RWPE2 (cell line): ENCODE measurements around the gene SMYD3.

Experiments used
- ATAC-seq: fragments of 200-7000 bp; cut with Tn5 transposase; 3 replicates; pipeline ENCODE4 v1.9.1; 2021; ENCODE audit warnings: low read depth
- DNase-seq: peaks from one replicate; pipeline ENCODE4 v3.0.0-alpha.2; 2020; ENCODE audit warnings: low spot score
- H3K27ac ChIP-seq: fragments of 450-650 bp; 2 replicates; pipeline ENCODE4 v1.5.1; 2017; ENCODE audit warnings: mild to moderate bottlenecking; ENCODE audit not compliant: poor library complexity, severe bottlenecking
- H3K27me3 ChIP-seq: fragments of 250-450 bp; sonication (Bioruptor Pico); 2 replicates; pipeline ENCODE4 v1.5.1; 2021; ENCODE audit warnings: mild to moderate bottlenecking, moderate library complexity; ENCODE audit not compliant: insufficient read depth, poor library complexity, severe bottlenecking
- H3K36me3 ChIP-seq: fragments of 250-450 bp; sonication (Bioruptor Pico); 2 replicates; pipeline ENCODE4 v1.5.1; 2020; ENCODE audit warnings: low read depth, mild to moderate bottlenecking, moderate library complexity
- H3K4me1 ChIP-seq: fragments of 250-450 bp; sonication (Bioruptor Pico); 2 replicates; pipeline ENCODE4 v1.5.1; 2021; ENCODE audit warnings: mild to moderate bottlenecking, moderate library complexity; ENCODE audit not compliant: insufficient read depth, poor library complexity, severe bottlenecking
- H3K4me3 ChIP-seq: fragments of 250-450 bp; sonication (Bioruptor Pico); 2 replicates; pipeline ENCODE4 v1.5.1; 2021; ENCODE audit warnings: mild to moderate bottlenecking, moderate library complexity; ENCODE audit not compliant: severe bottlenecking
- H3K9me3 ChIP-seq: fragments of 250-450 bp; sonication (Bioruptor Pico); 2 replicates; pipeline ENCODE4 v1.5.1; 2021; ENCODE audit warnings: mild to moderate bottlenecking, moderate library complexity; ENCODE audit not compliant: severe bottlenecking
- CTCF ChIP-seq: fragments of 450-650 bp; IDR thresholded peaks from one replicate; pipeline ENCODE4 v1.5.1; 2017; ENCODE audit warnings: mild to moderate bottlenecking, moderate library complexity; ENCODE audit not compliant: poor library complexity, severe bottlenecking

Gene SMYD3

GRCh38 chr1:246508897-246509688, 2.0 kb upstream of the SMYD3 start:
- no peaks in the 10 kb centered on the region for H3K4me1 ChIP-seq
- no peaks in the 10 kb centered on the region for H3K9me3 ChIP-seq
- no peaks in the 10 kb centered on the region for H3K36me3 ChIP-seq
- no peak overlapping the region for H3K4me3 ChIP-seq
- DNase-seq (no peak), ATAC-seq (no peak)
- H3K27ac ChIP-seq: no peak overlapping the region
- no peaks in the 10 kb centered on the region for H3K27me3 ChIP-seq
- TF ChIP-seq CTCF: no peak

GRCh38 chr1:246506367-246506673, 759 bp downstream of the SMYD3 start:
- ATAC-seq: no peak; the same call in 2 of the 3 replicates
- H3K4me3 ChIP-seq: peak overlapping the region; percentile 69
- peaks cover 9% of the 10 kb centered on the region for H3K4me1 ChIP-seq
- H3K9me3 ChIP-seq: no peaks in the 10 kb centered on the region
- no peaks in the 10 kb centered on the region for H3K36me3 ChIP-seq
- no peak overlapping the region for H3K27ac ChIP-seq
- no peaks in the 10 kb centered on the region for H3K27me3 ChIP-seq
- TF ChIP-seq CTCF: no peak
- no peak for DNase-seq

- H3K27me3 ChIP-seq: no peaks in the 10 kb centered on the region
- DNase-seq (no peak), ATAC-seq (peak; percentile 79)
- H3K4me1 ChIP-seq: peaks cover 9% of the 10 kb centered on the region
- no peak for TF ChIP-seq CTCF
- H3K36me3 ChIP-seq: no peaks in the 10 kb centered on the region
- H3K27ac ChIP-seq: peak overlapping the region; percentile 12
- no peaks in the 10 kb centered on the region for H3K9me3 ChIP-seq
- H3K4me3 ChIP-seq: no peak overlapping the region
These were observed 3.7 kb downstream of the SMYD3 start for GRCh38 chr1:246503341-246503740.

- H3K9me3 ChIP-seq: no peaks in the 10 kb centered on the region
- no peaks in the 10 kb centered on the region for H3K36me3 ChIP-seq
- H3K27me3 ChIP-seq: no peaks in the 10 kb centered on the region
- no peak overlapping the region for H3K4me3 ChIP-seq
- no peak overlapping the region for H3K27ac ChIP-seq
- TF ChIP-seq CTCF: peak; percentile 62
- no peaks in the 10 kb centered on the region for H3K4me1 ChIP-seq
- no peak for DNase-seq
- ATAC-seq: no peak
These were observed 9.7 kb downstream of the SMYD3 start for GRCh38 chr1:246497331-246497915.
